ENCODE results near the gene EHF. TPM values are rescaled to one million over a fixed set of nuclear protein-coding genes. Genes with fewer than 3 reads are reported as not detected.
A peak's percentile ranks its signal among the peaks of the same experiment; 100 is the strongest.
"Not testable (repeated sequence)": the region's sequence is repeated elsewhere in the genome, so short reads cannot be mapped to it uniquely, and the experiment has no call there.

Gene EHF
- total RNA-seq = 2.9 TPM
- long read RNA-seq, partial matches to known transcripts = 0 of 2 reads
- long read RNA-seq, other reads (novel, unspliced or antisense) = 2 of 2 reads

DNA sequence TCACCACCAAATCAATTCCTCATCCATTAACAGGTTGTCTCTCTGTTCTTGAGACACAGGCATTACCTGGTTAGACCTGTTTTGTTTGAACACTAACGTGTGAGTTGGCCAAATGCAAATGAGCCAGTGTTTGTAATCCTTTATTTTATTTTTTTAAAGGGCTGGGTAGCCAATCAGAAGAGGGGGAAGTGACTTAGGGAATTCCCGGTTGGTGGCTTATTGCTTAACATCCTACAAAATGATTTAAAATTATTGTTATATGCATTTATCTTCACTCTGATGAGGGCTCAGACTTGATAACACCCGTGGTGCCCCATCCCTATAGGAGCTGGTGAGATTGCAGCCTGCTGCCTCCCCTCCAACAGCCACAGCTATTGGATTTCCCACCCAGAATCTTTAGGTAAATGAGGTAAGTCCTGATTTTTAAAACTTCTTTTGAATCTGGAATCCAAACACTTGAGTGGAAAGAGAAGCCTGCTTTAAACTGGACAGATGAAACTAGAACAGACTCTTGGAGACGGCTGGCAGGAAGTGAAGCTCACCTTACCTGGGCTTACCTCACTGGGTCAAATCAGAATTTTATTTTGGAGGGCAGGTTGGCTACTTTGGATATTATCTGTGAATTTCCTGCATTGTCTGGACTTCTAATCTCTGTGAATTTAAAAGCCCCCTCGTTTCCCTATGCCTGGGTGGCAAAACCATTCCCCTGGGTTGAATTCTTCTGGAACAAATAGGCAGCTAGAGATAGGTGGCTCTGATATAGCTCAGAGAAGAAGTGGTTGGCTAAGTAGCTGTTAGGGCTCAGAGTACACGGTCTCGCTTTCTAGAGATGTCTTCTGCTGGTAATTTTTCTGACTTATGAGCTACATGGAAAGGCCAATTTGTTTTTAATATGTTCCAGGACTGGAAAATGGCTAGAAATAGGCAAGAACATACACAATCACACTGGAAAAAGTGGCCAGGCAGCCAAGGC is at the start of gene EHF:
Gene EHF (plus strand): TSS at position 274 of the 973 bp plus-strand sequence. CDS start 21,538 bp downstream, outside the sequence.
- ATAC-seq (no peak), DNase-seq (ENCODE audit: missing footprints) (no peak)
- intact Hi-C loops (cut with DNase I) = no loop called here

DNA sequence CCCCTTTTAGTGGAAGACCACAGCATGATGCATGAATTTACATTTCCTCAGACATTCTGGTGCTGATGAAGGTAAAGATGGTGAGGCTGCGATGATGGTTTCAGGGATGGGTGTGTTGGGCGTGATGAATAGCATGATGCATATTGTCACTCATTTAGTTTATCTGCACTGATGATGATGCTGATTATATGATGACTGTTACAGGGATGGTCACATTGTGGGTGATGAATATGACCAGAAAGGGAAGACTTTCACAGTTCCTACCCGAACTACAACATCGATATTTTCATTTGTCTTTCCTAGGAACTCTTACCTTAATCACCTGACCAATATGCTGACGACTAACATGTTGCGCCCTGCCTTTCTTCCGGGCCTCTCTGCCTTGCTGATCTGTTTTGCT is 47.4 kb upstream of the EHF start:
- ATAC-seq = no peak
- intact Hi-C loops (cut with DNase I) = no loop called here

DNA sequence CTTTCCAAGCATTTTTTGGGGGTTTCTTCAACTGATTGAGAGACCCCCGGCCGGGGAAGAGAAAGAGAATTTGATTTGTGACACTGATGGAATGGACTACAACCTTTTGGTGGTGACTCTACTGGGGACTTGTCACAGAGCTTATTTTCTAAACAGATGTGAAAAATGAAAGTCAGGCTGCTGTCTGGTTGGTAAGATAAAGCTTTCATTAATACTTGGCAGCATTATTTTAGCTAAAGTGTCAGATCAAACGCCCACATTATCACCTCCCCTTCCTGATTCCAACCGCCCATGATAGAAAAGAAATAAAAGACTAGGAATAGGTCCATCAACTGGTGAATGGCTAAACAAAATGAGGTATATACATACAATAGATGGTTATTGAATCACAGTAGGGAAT is 45.6 kb upstream of the EHF start:
- intact Hi-C loops (cut with DNase I) = no loop called here
- no peak for DNase-seq (ENCODE audit: missing footprints)

More for the DNA sequence above, 47.4 kb upstream of the EHF start:
- no peak for DNase-seq (ENCODE audit: missing footprints)

DNA sequence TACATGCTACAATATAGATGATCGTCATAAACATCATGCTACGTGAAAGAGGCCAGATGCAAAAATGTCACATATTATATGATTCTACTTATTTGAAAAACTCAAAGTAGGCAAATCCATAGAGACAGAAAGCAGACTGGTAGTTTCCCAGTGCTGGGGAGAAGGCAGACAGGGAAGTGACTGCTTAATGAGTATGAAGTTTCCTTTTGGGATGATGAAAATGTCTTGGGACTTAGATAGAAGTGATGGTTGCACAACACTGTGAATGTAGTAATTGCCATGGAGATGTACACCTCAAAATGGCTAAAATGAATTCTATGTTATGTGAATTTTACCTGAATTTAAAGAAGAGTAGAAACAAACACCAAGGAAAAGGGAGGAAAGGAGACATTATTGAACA is 45.2 kb upstream of the EHF start:
- ATAC-seq (no peak), DNase-seq (ENCODE audit: missing footprints) (no peak)
- intact Hi-C loops (cut with DNase I) = no loop called here

More for the DNA sequence above, 45.6 kb upstream of the EHF start:
- no peak for ATAC-seq

DNA sequence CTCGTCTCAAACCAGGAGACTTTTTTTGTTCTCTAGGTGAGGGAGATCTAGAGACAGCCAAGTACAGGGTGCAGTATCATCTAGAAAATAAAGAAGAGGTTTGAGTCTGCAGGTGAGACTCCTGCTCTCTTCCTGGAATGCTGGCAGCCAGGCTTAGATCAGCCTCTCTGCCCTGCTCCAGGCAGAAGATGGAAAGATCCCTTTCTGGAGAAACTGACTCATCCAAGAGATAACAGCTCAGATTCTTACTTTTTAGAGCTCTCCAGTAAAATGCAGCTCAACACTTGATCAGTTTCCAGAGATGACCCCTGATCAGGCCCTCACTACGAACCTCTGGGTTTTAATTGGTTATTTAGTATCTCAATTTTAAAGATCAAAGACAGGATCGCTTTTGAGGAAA is 44.6 kb upstream of the EHF start:
- no peak for ATAC-seq
- intact Hi-C loops (cut with DNase I) = no loop called here
- no peak for DNase-seq (ENCODE audit: missing footprints)

DNA sequence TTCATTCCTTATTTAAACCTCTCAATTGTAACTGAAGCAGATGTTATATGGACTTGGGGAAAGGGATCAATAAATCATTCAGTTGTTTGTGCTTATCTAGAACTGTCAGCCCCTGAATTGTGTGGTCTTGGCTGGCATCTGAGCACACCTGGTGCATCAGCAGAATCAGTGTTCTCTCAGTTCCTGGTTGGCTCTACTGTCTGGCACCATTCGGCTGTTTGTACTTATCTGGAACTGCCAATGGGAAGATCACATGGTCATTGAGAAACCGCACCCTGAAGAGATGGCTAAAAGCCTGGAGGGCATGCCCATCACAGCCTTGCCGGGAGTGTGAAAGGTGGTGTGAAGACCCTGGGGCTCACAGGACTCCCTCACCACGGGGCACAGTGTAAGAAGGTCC is 37.1 kb upstream of the EHF start:
- ATAC-seq (no peak), DNase-seq (ENCODE audit: missing footprints) (no peak)
- intact Hi-C loops (cut with DNase I) = no loop called here

DNA sequence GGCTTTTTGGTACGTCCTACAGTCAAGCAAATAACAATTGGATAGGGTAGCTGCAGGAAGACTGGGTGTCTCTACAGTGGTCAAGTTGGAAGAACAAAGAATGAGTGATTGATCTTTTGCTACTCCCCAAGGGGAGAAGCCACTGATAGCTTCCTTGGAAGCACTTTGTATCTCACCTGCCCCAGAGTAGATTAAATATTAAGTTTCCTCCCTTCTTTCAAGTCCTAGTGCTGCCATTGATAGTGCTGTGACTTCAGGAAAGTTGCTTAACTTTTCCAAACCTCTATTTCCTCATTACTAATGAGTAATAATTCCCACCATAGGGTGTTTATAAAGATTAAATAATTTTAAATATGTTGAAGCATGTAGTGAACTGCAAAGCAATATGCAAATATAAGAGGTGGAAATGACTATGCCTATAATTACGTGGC is 35.6 kb upstream of the EHF start:
- DNase-seq (ENCODE audit: missing footprints) (no peak), ATAC-seq (no peak)
- intact Hi-C loops (cut with DNase I) = loop anchor here (5.0 kb wide), 2 partner anchors 67 to 807 kb away; no protein-coding TSS in a partner anchor

DNA sequence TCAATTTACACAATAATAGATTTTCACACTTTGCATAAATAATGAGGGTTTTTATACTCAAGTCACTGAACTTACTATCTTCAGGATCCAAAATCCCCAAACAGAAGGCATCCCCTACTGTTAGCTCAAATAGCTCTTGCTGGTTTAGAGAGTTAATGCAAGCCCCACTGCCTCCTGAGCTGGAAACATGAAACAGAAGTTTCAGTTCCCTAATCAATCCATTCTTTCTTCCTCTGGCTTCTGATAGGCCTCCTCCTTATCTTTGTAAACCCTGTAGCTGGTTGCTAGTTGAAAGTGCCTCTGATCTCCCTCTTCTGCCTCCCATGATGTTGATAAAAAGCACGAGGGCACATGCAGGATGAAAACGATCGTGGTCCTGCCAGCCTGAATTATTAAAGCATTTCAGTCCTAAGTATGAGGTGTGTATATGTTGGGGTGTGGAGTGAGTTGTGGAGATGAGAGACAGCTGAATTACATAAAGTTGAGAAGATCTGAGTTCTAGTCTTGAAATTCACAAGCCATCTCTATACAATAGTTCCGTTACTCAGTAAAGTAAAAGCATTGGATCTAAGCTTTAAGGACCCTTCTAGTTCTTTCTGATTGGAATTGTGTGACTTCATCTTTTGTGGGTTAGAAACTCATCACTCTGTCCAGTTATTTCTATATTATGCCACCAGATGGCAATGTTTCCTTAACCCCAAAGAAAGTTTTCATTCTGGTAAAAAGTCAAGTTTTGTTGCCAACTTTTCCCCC is 35.0 kb upstream of the EHF start:
- no peak for DNase-seq (ENCODE audit: missing footprints)
- peak; percentile 57 for ATAC-seq
- intact Hi-C loops (cut with DNase I) = loop anchor here (1.0 to 5.0 kb wide), 3 partner anchors 66 to 806 kb away; no protein-coding TSS in a partner anchor

DNA sequence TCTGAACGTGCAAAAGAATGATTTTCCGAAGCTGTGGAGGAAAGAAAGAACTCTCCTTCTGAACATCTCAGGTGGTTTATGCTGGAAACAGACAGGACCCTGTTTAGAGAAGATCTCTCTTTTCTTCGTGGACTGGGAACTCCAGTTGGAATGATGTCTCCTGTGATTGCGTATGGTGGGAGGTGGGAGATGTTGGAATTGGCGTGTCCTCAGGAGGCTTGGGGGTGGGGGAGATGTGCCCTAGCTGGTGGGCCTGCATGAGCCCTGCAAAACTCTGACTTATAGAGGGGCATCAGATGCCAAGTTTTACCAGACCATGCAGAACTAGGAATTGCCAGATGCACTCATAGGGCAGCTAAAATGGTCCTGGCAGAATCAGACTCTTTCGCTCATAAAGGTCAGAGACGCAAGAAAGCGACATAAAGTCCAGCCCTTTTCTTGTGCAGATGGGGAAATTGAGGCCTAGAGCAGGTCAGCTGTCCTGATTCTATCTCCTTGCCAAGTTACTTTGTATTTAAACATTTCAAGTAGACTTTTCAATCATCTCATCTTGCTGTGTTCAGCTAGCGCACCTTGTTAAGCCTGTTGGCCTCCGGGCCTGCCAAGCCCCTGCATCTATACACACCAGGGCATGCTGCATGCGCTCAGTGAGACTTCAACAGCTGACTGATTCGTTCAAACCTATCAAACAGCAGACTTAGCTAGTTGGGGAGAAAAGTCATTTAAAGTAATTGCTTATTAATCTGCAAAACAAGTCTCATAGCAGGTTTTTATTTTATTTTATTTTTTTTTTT is 34.2 kb upstream of the EHF start:
- DNase-seq (ENCODE audit: missing footprints) (no peak), ATAC-seq (peak; percentile 52)

DNA sequence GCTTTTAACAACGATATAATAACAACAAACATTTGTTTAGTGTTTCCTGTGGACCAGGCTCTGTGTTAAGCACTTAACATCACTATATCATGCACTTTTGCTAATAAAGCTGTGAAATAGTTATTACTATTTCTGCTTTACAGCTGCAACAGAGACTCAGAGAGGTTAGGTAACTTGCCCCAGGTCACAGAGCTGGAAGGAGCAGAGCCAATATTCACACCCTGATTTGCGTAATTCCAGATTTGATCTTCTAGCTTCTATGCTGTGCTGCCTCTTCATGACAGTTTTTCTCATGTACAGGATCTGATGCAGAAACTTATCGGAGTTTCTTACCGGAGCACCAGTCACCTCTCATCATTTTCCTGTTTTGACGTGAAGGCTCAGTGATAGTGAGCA is 33.6 kb upstream of the EHF start:
- DNase-seq (ENCODE audit: missing footprints) (no peak), ATAC-seq (no peak)
- intact Hi-C loops (cut with DNase I) = loop anchor here (5.0 kb wide), 2 partner anchors 65 to 805 kb away; no protein-coding TSS in a partner anchor

More for the DNA sequence above, 34.2 kb upstream of the EHF start:
- intact Hi-C loops (cut with DNase I) = loop anchor here (1.0 to 5.0 kb wide), 3 partner anchors 66 to 806 kb away; no protein-coding TSS in a partner anchor

DNA sequence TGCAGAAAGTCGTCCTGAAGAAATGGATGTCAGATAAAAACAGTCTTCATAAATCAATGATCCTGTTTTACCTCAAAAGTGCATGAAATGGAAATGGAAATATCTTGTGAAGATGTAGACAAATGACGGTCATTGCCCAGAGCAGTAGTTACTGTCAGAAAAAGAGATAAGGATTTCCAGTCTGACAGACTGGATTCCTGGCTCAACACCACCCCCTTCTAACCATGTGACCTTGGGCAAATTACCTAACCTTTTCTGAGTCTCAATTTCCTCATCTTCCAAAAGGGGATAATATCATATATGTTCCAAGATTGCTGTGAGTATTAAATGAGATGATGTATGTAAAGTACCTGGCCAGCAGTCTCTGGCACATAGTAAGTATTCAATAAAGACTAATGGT is 32.9 kb upstream of the EHF start:
- intact Hi-C loops (cut with DNase I) = loop anchor here (5.0 kb wide), 2 partner anchors 64 to 804 kb away; no protein-coding TSS in a partner anchor
- DNase-seq (ENCODE audit: missing footprints) (no peak), ATAC-seq (no peak)

DNA sequence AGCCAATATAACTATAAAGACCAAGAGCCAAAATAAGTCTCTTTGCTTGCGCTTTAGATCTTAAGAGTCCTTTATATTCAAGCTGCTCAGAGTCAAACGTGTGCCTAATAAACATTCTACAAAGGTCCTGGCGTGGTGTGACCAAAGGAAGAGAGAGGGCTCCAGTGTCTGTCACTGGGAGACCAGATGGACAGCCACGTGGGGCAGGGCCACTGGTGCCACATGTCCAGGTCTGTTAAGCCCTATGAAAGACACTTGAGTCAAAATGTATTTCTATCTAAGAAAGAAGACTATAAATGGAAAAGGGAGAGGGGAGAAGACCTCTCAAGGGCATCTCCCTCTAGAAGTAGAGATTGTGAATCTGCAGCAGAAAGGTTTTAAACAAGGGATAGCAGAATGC is 32.2 kb upstream of the EHF start:
- intact Hi-C loops (cut with DNase I) = loop anchor here (5.0 kb wide), 2 partner anchors 64 to 804 kb away; no protein-coding TSS in a partner anchor
- ATAC-seq (no peak), DNase-seq (ENCODE audit: missing footprints) (no peak)

DNA sequence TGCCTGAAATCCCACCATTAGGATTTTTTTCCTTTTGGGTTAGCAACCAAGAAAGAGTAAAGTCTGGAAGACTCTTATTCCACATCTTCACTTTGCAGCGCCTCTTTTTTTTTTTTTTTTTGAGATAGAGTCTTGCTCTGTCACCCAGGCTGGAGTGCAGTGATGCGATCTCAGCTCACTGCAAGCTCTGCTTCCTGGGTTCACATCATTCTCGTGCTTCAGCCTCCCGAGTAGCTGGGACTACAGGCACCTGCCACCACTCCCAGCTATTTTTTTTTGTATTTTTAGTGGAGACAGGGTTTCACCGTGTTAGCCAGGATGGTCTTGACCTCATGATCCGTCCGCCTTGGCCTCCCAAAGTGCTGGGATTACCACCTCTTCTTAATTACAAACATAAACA is 31.7 kb upstream of the EHF start:
- not testable (repeated sequence) for ATAC-seq; DNase-seq (ENCODE audit: missing footprints)
- intact Hi-C loops (cut with DNase I) = loop anchor here (5.0 kb wide), 2 partner anchors 63 to 803 kb away; no protein-coding TSS in a partner anchor

DNA sequence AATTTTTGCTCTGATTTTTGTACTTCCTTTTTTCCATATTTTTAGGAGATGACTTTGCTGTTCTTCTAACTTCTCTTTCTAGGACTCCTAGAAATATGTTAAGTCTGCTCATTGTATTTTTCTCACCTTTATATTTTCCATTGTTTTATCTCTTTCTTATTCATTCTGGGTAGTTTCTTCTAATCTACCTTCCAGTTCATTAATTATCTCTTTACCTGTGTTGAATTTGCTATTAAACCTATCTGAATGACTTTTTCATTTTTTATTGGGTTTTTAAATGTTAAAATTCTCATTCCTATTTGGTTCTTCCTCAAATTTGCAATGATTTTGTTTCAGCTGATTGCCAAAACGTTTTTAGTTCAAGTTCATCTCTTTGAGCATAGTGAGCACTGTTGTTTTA is 27.8 kb upstream of the EHF start:
- DNase-seq (ENCODE audit: missing footprints) (no peak), ATAC-seq (no peak)
- intact Hi-C loops (cut with DNase I) = no loop called here

DNA sequence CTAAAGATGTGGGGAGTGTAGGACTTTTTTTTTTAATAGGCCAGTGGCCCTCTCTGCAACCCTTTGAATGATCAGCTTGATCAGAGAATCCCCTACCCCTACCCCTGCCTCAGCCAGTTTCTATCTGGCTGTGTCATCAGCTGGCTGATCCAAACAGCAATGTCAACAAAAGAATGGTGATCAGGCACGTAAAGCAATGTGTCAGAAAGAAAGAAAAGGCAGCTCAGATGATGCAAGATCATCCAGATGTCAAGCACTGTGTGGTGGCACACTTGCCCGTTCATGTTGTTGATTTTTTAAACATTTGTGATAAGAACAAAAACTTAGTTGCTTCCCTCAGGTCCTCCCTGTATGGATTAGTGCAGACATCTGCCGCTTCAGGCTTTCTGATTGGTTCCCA is 26.3 kb upstream of the EHF start:
- ATAC-seq (no peak), DNase-seq (ENCODE audit: missing footprints) (no peak)
- intact Hi-C loops (cut with DNase I) = no loop called here

DNA sequence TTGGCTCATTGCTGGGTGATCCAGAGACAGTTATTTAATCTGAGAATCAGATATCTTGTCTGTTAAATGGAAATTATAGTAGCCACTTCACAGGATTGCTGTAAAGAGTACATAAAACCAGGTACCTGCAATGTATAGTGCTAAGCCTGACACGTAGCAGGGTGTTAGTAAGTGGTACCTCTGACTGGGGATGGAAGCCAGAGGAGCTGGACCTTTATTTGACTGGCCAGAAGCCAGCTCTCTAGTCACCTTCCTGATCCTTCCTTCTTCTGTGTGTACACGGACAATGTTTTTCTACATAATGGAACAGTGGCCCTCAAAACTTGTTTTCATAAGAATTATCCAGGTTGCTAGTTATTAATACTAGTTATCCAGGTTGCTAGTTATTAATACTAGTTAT is 25.5 kb upstream of the EHF start:
- intact Hi-C loops (cut with DNase I) = no loop called here
- DNase-seq (ENCODE audit: missing footprints) = no peak
- no peak for ATAC-seq

DNA sequence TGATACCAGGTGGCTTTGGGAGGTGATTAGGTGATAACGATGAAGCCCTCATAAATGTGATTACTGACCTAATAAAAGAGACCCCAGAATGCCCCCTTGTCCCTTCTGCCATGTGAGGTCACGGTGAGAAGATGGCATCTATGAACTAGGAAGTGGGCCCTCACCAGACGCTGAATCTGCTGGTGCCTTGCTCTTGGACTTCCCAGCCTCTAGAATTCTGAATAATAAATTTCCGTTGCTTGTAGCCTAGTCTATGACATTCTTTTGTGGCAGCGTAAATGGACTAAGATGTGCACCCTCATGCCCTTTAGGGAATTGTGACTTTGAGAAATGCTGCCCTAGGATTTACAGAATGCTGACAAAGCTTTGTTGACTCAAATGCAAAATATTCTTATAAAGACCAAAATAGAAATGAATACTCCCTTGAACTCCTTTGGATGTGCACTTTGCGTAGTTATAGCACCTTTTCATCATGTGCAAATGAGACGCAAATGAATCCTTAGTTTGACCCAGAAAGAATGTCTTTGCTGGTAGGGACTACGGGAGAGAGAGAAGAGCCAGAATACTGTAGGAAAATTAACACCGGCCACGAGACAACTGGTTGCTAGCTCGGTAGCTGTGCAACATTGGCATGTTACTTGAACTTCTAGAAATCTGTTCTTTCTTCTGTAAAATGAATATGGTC is 24.8 kb upstream of the EHF start:
- DNase-seq (ENCODE audit: missing footprints) (no peak), ATAC-seq (no peak)
- intact Hi-C loops (cut with DNase I) = no loop called here

DNA sequence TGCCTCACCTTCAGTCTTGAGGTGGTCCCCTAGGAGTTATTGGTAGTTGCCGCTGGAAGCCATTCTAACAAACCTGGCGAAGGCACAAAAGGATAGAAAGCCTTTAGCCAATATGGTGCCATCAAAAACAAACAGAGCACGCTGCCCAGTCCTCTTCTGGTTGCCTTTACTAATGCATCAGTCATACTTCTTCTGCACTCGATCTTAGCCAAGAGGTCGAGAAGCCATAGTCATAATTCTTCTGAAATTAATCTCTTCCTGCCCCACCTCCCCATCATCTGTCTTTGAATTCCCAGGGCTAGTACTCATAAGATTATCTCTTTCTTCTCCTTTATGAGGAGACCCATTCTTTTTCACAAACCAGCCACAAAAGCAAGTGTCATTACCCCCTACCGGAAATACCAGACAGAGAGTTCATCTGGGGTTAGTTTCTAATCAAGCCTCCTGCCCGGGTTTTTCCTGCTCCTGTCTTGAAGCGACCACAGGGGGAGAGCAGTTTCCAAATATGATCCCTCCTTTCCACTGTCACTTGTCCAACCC is 21.4 kb upstream of the EHF start:
- DNase-seq (ENCODE audit: missing footprints) = no peak
- no peak for ATAC-seq
- intact Hi-C loops (cut with DNase I) = no loop called here

Data from Right ventricle myocardium inferior (tissue), 1 donor.